ENCODE results near the gene SNX1.

- no peak for TF ChIP-seq ZMAT5 (CRISPR knock-in tag; IDR thresholded peaks at IDR 0.05; ENCODE audit: borderline replicate concordance, low read depth)
- no peak for TF ChIP-seq PRDM15 (CRISPR knock-in tag; IDR thresholded peaks at IDR 0.05)
Measured at GRCh38 chr15:64161688-64162477, 66.1 kb downstream of the SNX1 start.

All from HepG2 (cell line).